ENCODE measurements around the gene UVRAG. TPM values are rescaled to one million over a fixed set of nuclear protein-coding genes. Genes with fewer than 3 reads are reported as not detected.

Gene UVRAG
- total and polyA plus RNA-seq, 2 of the 13 experiments (the other 11 are each of a cell fraction or from before 2014, with no cell fraction given) = 9.7 to 17.3 TPM

GRCh38 chr11:75796091-75796435 is 18.9 kb upstream of the UVRAG start (continued):
- TF ChIP-seq ZNF280D (CRISPR knock-in tag; IDR thresholded peaks at IDR 0.05) = 0 out of 2 replicates have a peak, but pooled peaks have one; percentile 4
- TF ChIP-seq ZNF121 (CRISPR knock-in tag; IDR thresholded peaks at IDR 0.05) = 0 out of 2 replicates have a peak, but pooled peaks have one; percentile 5
- 0 out of 2 replicates have a peak, but pooled peaks have one; percentile 2 for TF ChIP-seq GATAD2A (CRISPR knock-in tag; IDR thresholded peaks at IDR 0.05)

GRCh38 chr11:75797116-75797515 is 17.9 kb upstream of the UVRAG start:
- no peak for ATAC-seq
- no peak overlapping the region for H3K4me2 ChIP-seq (ENCODE audit: low read depth, low read length)
- H4K20me1 ChIP-seq (ENCODE audit: insufficient read depth, low read length) = no peaks in the 10 kb centered on the region
- H3K9ac ChIP-seq (ENCODE audit: insufficient read depth, low read depth, low read length) = no peak overlapping the region
- intact Hi-C loops (cut with micrococcal nuclease; ENCODE audit: unreplicated experiment) (no loop called here), in situ Hi-C loops (cut with HindIII; ENCODE audit: extremely low pct_ligation_motif_present, low pct_unique_long_range_greater_than_20kb) (no loop called here)
- no TSS peak for BruUV-seq (replicated peaks)
- CTCF ChIA-PET (ENCODE audit: low intra/inter-chr PET ratio, low total read pairs) = no interaction called here
- TF ChIP-seq SATB2 (CRISPR knock-in tag; IDR thresholded peaks at IDR 0.05) = no peak
- TF ChIP-seq MZF1 (CRISPR knock-in tag; IDR thresholded peaks at IDR 0.05; ENCODE audit: borderline replicate concordance) = no peak
- TF ChIP-seq MXD4 (CRISPR knock-in tag; IDR thresholded peaks at IDR 0.05) = no peak
- TF ChIP-seq NCOA1 (CRISPR knock-in tag; IDR thresholded peaks at IDR 0.05) = no peak
- TF ChIP-seq MTF1 (CRISPR knock-in tag; IDR thresholded peaks at IDR 0.05) = no peak
- TF ChIP-seq ZNF598 (CRISPR knock-in tag; IDR thresholded peaks at IDR 0.05; ENCODE audit: borderline replicate concordance) = no peak
- no peak for TF ChIP-seq CC2D1A (CRISPR knock-in tag; IDR thresholded peaks at IDR 0.05)
- TF ChIP-seq ESRRA (CRISPR knock-in tag; IDR thresholded peaks at IDR 0.05; ENCODE audit: low read depth) = no peak
- no peak overlapping the region for H3K4me3 ChIP-seq (replicated peaks in 1 of 3; ENCODE audit: insufficient read depth in 1 of 3, low read depth in 2 of 3, low read length in 3 of 3)
- no peak for DNase-seq (ENCODE audit: low spot score)
- no peaks in the 10 kb centered on the region for H3K79me2 ChIP-seq (ENCODE audit: insufficient read depth, low read length)
- H3K27me3 ChIP-seq (ENCODE audit: control insufficient read depth in 1 of 2, insufficient read depth in 2 of 2, low read length in 2 of 2) = no peaks in the 10 kb centered on the region
- H3K4me1 ChIP-seq (ENCODE audit: insufficient read depth, low read length) = peaks cover 63% of the 10 kb centered on the region
- H3K27ac ChIP-seq (ENCODE audit: extremely low read length, insufficient read depth, low read length) = no peak overlapping the region
- peaks cover 12 to 59% of the 10 kb centered on the region in 2 experiments for H3K36me3 ChIP-seq (replicated peaks in 1 of 2; ENCODE audit: control insufficient read depth in 1 of 2, insufficient read depth in 2 of 2, low read length in 2 of 2)
- WGBS (ENCODE audit: low lambda C conversion rate) = 85% methylated on average over 8 of the region's 8 CpGs
- no peaks in the 10 kb centered on the region for H3K9me3 ChIP-seq (ENCODE audit: low read length)
- no peak overlapping the region for H2AFZ ChIP-seq (ENCODE audit: low read length)
- FAIRE-seq = no peak
- POLR2A ChIA-PET = interaction anchor here (7.1 kb wide), 1 partner anchor 14 kb away, joined by 138 read pairs; no protein-coding TSS in a partner anchor

Measured in HepG2 (cell line).